Astrocyte (in vitro differentiated cells and primary cell): ENCODE results near the gene KLF2. TPM values are rescaled to one million over a fixed set of nuclear protein-coding genes. Genes with fewer than 3 reads are reported as not detected.

Experiments
- DNase-seq: peaks from one replicate; pipeline ENCODE4 v3.0.0-alpha.2; 2010; ENCODE audit warnings: low read depth
- FAIRE-seq: peaks from 2 replicates; lab custom pipeline; 2011; peaks lifted over from hg19 to GRCh38; lab: Jason Lieb, UNC
- H2AFZ ChIP-seq: 2 replicates; pipeline ENCODE4 v1.6.0; 2012; ENCODE audit warnings: low read depth, low read length, inconsistent platforms
- H3K27ac ChIP-seq: 2 replicates; pipeline ENCODE4 v1.5.1; 2011; ENCODE audit warnings: low read depth, low read length, inconsistent platforms
- H3K27me3 ChIP-seq: 2 replicates; pipeline ENCODE4 v1.6.0; 2011; ENCODE audit warnings: low read length, inconsistent platforms; ENCODE audit not compliant: insufficient read depth
- H3K36me3 ChIP-seq: 2 replicates; pipeline ENCODE4 v1.5.1; 2011; ENCODE audit warnings: low read length, inconsistent platforms; ENCODE audit not compliant: insufficient read depth
- H3K4me1 ChIP-seq: 2 replicates; pipeline ENCODE4 v1.5.1; 2011; ENCODE audit warnings: low read length, inconsistent platforms; ENCODE audit not compliant: insufficient read depth
- H3K4me2 ChIP-seq: 2 replicates; pipeline ENCODE4 v1.6.0; 2012; ENCODE audit warnings: low read length, inconsistent platforms
- H3K4me3 ChIP-seq: 2 replicates; pipeline ENCODE4 v1.5.1; 2011; ENCODE audit warnings: low read depth, mild to moderate bottlenecking, low read length, inconsistent platforms; ENCODE audit not compliant: insufficient read depth
- H3K79me2 ChIP-seq: 2 replicates; pipeline ENCODE4 v1.6.0; 2012; ENCODE audit warnings: mild to moderate bottlenecking, low read length, inconsistent platforms; ENCODE audit not compliant: insufficient read depth
- H3K9ac ChIP-seq: 2 replicates; pipeline ENCODE4 v1.6.0; 2012; ENCODE audit warnings: mild to moderate bottlenecking, low read length, inconsistent platforms
- H3K9me3 ChIP-seq: 2 replicates; pipeline ENCODE4 v1.5.1; 2012; ENCODE audit warnings: low read depth, mild to moderate bottlenecking, low read length, inconsistent platforms; ENCODE audit not compliant: insufficient read depth
- H4K20me1 ChIP-seq: 2 replicates; pipeline ENCODE4 v1.6.0; 2012; ENCODE audit warnings: low read length, inconsistent platforms; ENCODE audit not compliant: insufficient read depth
- H3K27ac Mint-ChIP-seq: one replicate; pipeline ENCODE4 v1.8.0; 2021; ENCODE audit warnings: mild to moderate bottlenecking, mixed read lengths; ENCODE audit not compliant: unreplicated experiment
- H3K27me3 Mint-ChIP-seq: one replicate; pipeline ENCODE4 v1.8.0; 2021; ENCODE audit warnings: low read depth, mixed read lengths; ENCODE audit not compliant: unreplicated experiment
- H3K36me3 Mint-ChIP-seq: one replicate; pipeline ENCODE4 v1.8.0; 2021; ENCODE audit warnings: low read depth, mixed read lengths; ENCODE audit not compliant: unreplicated experiment
- H3K4me1 Mint-ChIP-seq: one replicate; pipeline ENCODE4 v1.8.0; 2021; ENCODE audit warnings: low read depth, mixed read lengths; ENCODE audit not compliant: unreplicated experiment
- H3K4me3 Mint-ChIP-seq: one replicate; pipeline ENCODE4 v1.8.0; 2021; ENCODE audit warnings: mild to moderate bottlenecking, moderate library complexity, mixed read lengths; ENCODE audit not compliant: unreplicated experiment
- H3K9me3 Mint-ChIP-seq: one replicate; pipeline ENCODE4 v1.8.0; 2021; ENCODE audit warnings: mild to moderate bottlenecking, mixed read lengths; ENCODE audit not compliant: unreplicated experiment
- EZH2 ChIP-seq: IDR thresholded peaks from 2 replicates; pipeline ENCODE4 v1.6.1; 2012; ENCODE audit warnings: mild to moderate bottlenecking, low read length, inconsistent platforms; ENCODE audit not compliant: insufficient read depth
- total RNA-seq: library from RNA; stranded (reverse); gene quantifications from 2 replicates; pipeline ENCODE4 v1.2.1, GENCODE V29; 2021
- TF ChIP-seq, protein P1 (sequence below): IDR thresholded peaks from 2 replicates; pipeline ENCODE4 v1.5.1; 2011; ENCODE audit warnings: low read depth, mild to moderate bottlenecking, inconsistent platforms, low read length, moderate library complexity; ENCODE audit not compliant: insufficient read depth

The KLF2 gene
- total RNA-seq, 1 donor from 2014 or later: 1.9 TPM

DNA sequence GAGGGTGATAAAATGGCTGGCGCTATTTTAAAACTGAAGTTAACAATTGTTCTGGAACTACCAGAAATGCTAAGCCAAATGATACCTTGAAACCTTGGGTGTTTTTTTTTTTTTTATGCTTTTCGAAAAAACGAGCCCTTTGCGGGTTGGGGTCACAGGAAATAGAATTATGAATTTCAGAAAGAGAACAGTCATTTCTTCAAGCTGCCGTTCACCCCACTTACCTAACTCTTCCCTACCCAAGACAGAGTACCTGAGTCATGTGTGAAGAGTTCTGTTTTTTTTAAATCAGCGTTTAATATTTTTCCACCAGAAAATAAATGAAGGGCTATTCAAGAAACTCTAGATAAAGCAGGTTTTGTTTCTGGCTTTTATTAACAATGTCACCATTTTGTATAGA, 35.3 kb downstream of the KLF2 start:
- H3K79me2 ChIP-seq: no peaks in the 10 kb centered on the region
- H3K27ac ChIP-seq: no peak overlapping the region
- no peak for FAIRE-seq
- Mint-ChIP-seq H3K36me3 (peaks cover 11% of the 10 kb centered on the region), H3K27ac (no peak overlapping the region), H3K4me1 (peaks cover 2% of the 10 kb centered on the region), H3K4me3 (no peak overlapping the region), H3K9me3 (no peaks in the 10 kb centered on the region), H3K27me3 (no peaks in the 10 kb centered on the region)
- H3K36me3 ChIP-seq: no peaks in the 10 kb centered on the region
- H2AFZ ChIP-seq: no peak overlapping the region
- H3K4me1 ChIP-seq: peaks cover 5% of the 10 kb centered on the region
- no peak overlapping the region for H3K4me3 ChIP-seq
- TF ChIP-seq EZH2: no peak
- TF ChIP-seq, protein P1, sequence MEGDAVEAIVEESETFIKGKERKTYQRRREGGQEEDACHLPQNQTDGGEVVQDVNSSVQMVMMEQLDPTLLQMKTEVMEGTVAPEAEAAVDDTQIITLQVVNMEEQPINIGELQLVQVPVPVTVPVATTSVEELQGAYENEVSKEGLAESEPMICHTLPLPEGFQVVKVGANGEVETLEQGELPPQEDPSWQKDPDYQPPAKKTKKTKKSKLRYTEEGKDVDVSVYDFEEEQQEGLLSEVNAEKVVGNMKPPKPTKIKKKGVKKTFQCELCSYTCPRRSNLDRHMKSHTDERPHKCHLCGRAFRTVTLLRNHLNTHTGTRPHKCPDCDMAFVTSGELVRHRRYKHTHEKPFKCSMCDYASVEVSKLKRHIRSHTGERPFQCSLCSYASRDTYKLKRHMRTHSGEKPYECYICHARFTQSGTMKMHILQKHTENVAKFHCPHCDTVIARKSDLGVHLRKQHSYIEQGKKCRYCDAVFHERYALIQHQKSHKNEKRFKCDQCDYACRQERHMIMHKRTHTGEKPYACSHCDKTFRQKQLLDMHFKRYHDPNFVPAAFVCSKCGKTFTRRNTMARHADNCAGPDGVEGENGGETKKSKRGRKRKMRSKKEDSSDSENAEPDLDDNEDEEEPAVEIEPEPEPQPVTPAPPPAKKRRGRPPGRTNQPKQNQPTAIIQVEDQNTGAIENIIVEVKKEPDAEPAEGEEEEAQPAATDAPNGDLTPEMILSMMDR: no peak
- no peak overlapping the region for H3K4me2 ChIP-seq
- DNase-seq: no peak
- H3K27me3 ChIP-seq: no peaks in the 10 kb centered on the region
- H3K9ac ChIP-seq: no peak overlapping the region
- H3K9me3 ChIP-seq: no peaks in the 10 kb centered on the region
- H4K20me1 ChIP-seq: no peaks in the 10 kb centered on the region

DNA sequence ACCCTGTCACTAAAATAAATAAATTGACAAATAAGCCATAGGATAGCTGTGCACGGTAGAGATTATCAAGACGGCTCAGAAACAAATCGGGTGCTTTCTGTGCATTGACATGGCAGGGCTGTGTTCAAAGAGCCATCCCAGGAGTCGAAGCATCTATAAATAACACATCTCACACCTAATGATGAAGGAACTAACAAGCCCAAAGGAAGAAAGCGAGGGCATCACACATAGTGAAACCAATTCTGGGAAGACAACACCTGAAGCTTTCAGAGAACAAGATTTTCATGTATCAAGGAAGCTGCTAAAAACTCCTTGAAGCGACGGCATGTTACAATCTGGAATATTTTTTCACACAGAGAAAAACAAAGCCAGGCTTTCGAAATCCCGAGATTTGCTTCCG, 36.1 kb downstream of the KLF2 start:
- FAIRE-seq: no peak
- Histone ChIP-seq H3K36me3 (no peaks in the 10 kb centered on the region), H3K4me3 (no peak overlapping the region), H2AFZ (no peak overlapping the region), H3K27ac (no peak overlapping the region), H3K27me3 (no peaks in the 10 kb centered on the region), H3K9ac (no peak overlapping the region), H3K4me1 (no peaks in the 10 kb centered on the region), H4K20me1 (peaks cover 2% of the 10 kb centered on the region), H3K79me2 (no peaks in the 10 kb centered on the region), H3K4me2 (no peak overlapping the region), H3K9me3 (no peaks in the 10 kb centered on the region)
- H3K36me3 Mint-ChIP-seq: peaks cover 11% of the 10 kb centered on the region
- no peak overlapping the region for H3K4me3 Mint-ChIP-seq
- TF ChIP-seq EZH2: no peak
- TF ChIP-seq, protein P1: no peak
- no peak for DNase-seq
- H3K27ac Mint-ChIP-seq: no peak overlapping the region
- H3K9me3 Mint-ChIP-seq: no peaks in the 10 kb centered on the region
- no peaks in the 10 kb centered on the region for H3K4me1 Mint-ChIP-seq
- no peaks in the 10 kb centered on the region for H3K27me3 Mint-ChIP-seq

- Histone ChIP-seq H3K27ac (no peak overlapping the region), H3K79me2 (no peaks in the 10 kb centered on the region), H3K9ac (no peak overlapping the region), H3K4me1 (no peaks in the 10 kb centered on the region), H2AFZ (no peak overlapping the region), H3K27me3 (no peaks in the 10 kb centered on the region), H3K4me3 (no peak overlapping the region), H3K9me3 (no peaks in the 10 kb centered on the region), H3K36me3 (no peaks in the 10 kb centered on the region), H4K20me1 (peaks cover 6% of the 10 kb centered on the region), H3K4me2 (no peak overlapping the region)
- Mint-ChIP-seq H3K4me3 (no peak overlapping the region), H3K27me3 (no peaks in the 10 kb centered on the region), H3K36me3 (peaks cover 11% of the 10 kb centered on the region), H3K27ac (no peak overlapping the region), H3K4me1 (no peaks in the 10 kb centered on the region), H3K9me3 (no peaks in the 10 kb centered on the region)
- no peak for FAIRE-seq
- DNase-seq: no peak
- TF ChIP-seq EZH2: no peak
- TF ChIP-seq, protein P1: no peak
Measured at GRCh38 chr19:16361254-16361653, 36.6 kb downstream of the KLF2 start.
